ENCODE results near the gene RABL3. TPM values are rescaled to one million over a fixed set of nuclear protein-coding genes. Genes with fewer than 3 reads are reported as not detected.
"Not testable (repeated sequence)": the region's sequence is repeated elsewhere in the genome, so short reads cannot be mapped to it uniquely, and the experiment has no call there.

The RABL3 gene
- total and polyA plus RNA-seq, 5 donors: 4.7 to 19.6 (median 14.3) TPM

DNA sequence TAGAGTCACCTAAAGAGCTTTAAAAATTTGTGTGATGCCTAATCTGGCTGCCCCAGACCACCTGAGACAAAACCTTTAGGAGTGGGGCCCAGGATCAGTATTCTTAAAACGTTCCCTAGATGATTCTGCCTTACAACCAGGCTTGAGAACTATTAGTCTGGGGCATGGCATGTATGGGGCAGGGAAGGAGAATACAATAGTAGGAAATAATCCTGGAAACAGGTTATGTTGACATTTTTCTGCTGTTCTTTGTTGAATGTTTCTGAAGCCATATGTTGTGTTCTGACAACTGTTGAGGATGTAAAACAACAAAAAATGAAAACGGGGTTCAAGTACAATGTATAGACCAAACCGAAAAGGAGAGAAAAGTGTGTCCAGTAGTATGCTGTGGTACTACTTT lies 3.1 kb upstream of the RABL3 start:
- no peaks in the 10 kb centered on the region for H3K9me3 ChIP-seq (ENCODE audit: control insufficient read depth, low read length)
- ATAC-seq (no peak), DNase-seq (no peak)
- no peak overlapping the region for H3K4me3 ChIP-seq (ENCODE audit: low read length)
- H3K27me3 ChIP-seq (ENCODE audit: control insufficient read depth, insufficient read depth): no peaks in the 10 kb centered on the region
- 72% methylated on average over 3 of the region's 3 CpGs for WGBS
- intact Hi-C loops (cut with DNase I): loop anchor here in 1 of 4 donors (10.0 kb wide), 1 partner anchor 141 kb away; no protein-coding TSS in a partner anchor
- no peaks in the 10 kb centered on the region for H3K4me1 ChIP-seq (ENCODE audit: control insufficient read depth, insufficient read depth, low read length)
- H3K27ac ChIP-seq (ENCODE audit: low read length): no peak overlapping the region

DNA sequence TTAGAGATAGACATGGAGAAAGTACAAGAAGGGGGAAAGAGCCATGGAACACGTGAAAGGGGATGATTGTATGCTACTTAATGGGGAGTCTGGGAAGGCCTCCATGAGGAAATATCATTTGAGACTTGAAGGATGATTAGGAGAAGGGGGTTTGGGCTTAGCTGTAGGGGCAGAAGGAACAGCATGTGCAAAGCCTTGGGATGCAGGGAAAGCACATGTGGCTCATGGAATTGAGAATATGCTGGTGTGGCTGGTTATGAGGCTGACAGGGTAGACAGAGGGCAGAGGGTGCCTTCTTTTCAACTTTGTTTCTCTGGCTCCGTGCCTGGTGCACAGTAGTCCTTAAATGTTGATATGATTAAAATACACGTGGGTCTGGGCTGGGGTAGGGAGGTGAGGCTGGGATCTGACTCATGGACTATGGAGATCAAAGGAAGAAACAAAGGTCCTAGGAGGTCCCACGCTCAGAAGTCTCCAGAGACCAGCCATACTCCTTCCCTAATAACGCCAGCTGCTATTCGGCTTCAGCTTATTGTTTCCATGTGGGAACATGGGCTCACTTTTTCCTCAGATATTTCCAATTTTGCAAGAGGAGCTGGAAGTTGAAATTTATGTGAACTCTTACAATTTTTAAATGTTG lies 1.4 kb upstream of the RABL3 start:
- intact Hi-C loops (cut with DNase I): loop anchor here in 1 of 4 donors (10.0 kb wide), 1 partner anchor 139 kb away; no protein-coding TSS in a partner anchor
- DNase-seq (no peak), ATAC-seq (no peak)
- Histone ChIP-seq H3K4me3 (ENCODE audit: low read length) (peak overlapping the region; percentile 99), H3K9me3 (ENCODE audit: control insufficient read depth, low read length) (no peaks in the 10 kb centered on the region), H3K27me3 (ENCODE audit: control insufficient read depth, insufficient read depth) (no peaks in the 10 kb centered on the region), H3K4me1 (ENCODE audit: control insufficient read depth, insufficient read depth, low read length) (no peaks in the 10 kb centered on the region), H3K27ac (ENCODE audit: low read length) (no peak overlapping the region)
- 49% methylated on average over 6 of the region's 6 CpGs for WGBS

DNA sequence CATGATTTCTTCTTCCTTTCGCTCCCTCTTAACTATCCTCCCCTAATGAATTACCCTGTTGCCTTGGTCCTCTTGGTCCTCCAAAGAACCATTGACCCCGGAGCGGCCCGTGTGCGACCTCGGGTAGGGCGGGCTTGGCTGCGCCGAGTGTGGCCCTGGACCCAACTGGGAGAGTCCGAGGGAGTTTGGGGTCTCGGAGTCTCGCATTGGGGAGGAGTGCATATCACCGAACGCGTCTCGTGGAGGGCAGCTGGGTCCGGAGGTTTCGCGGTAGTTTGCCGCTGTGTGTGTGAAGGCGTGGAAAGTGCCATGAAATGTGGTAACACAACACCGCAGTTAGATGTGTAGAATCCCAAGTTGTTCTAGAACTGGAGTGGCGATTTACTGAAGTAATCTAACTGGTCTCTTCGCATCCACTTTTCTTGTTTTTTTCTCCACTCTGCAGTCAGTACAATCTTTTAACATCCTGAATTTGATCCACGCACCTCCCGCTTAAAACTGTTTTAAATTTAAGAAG lies 591 bp upstream of the RABL3 start:
- ATAC-seq (peak; percentile 16 to 52), DNase-seq (peak in 2 of 3 donors; percentile 66 to 76)
- intact Hi-C loops (cut with DNase I): loop anchor here in 1 of 4 donors (10.0 kb wide), 1 partner anchor 138 kb away; no protein-coding TSS in a partner anchor
- H3K4me3 ChIP-seq (ENCODE audit: low read length): peak overlapping the region; percentile 99
- H3K4me1 ChIP-seq (ENCODE audit: control insufficient read depth, insufficient read depth, low read length): no peaks in the 10 kb centered on the region
- WGBS: under 1% methylated on average over 26 of the region's 26 CpGs
- H3K9me3 ChIP-seq (ENCODE audit: control insufficient read depth, low read length): no peaks in the 10 kb centered on the region
- H3K27ac ChIP-seq (ENCODE audit: low read length): peak overlapping the region; percentile 88
- H3K27me3 ChIP-seq (ENCODE audit: control insufficient read depth, insufficient read depth): no peaks in the 10 kb centered on the region

DNA sequence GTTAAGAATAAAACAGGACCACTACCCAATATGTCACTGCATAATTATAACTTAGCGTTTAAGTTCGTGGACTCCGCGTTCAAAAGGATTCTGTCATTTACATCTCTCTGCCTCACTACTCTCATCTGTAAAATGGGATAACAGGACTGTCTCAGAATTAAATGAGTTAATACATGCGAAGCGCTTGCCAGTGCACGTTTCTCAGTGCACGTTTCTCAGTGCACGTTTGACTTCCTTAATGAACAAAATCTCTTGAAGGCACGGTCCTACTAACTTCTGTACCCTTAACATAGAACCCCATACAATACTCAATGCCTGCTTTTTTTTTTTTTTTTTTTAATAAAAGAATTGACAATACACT lies 499 bp downstream of the RABL3 start:
- Histone ChIP-seq H3K9me3 (ENCODE audit: control insufficient read depth, low read length) (no peaks in the 10 kb centered on the region), H3K27ac (ENCODE audit: low read length) (peak overlapping the region; percentile 95), H3K27me3 (ENCODE audit: control insufficient read depth, insufficient read depth) (no peaks in the 10 kb centered on the region), H3K4me1 (ENCODE audit: control insufficient read depth, insufficient read depth, low read length) (no peaks in the 10 kb centered on the region), H3K4me3 (ENCODE audit: low read length) (peak overlapping the region; percentile 78)
- DNase-seq (no peak), ATAC-seq (no peak)
- intact Hi-C loops (cut with DNase I): loop anchor here in 1 of 4 donors (10.0 kb wide), 1 partner anchor 137 kb away; no protein-coding TSS in a partner anchor
- WGBS: 11% methylated on average over 10 of the region's 10 CpGs

DNA sequence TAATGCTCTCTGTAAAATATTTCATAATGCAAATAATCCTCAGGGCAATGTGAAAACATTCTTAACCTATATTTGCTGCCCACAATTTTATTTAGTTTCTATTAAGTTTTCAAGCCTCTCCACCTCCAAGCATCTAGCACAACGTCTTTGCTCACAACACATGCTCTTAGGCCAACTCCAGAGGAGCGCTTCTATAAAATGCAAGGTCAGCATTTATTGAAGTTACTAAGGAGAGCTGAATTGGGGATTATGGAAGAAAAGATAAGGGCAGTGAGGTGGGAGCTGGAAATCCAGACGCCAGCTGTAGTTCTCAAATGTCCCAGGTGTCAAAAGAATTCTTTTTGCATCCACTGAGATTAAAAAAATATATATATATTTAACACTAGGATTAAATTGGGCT lies 996 bp downstream of the RABL3 start:
- H3K4me1 ChIP-seq (ENCODE audit: control insufficient read depth, insufficient read depth, low read length): no peaks in the 10 kb centered on the region
- DNase-seq (no peak), ATAC-seq (no peak)
- H3K27me3 ChIP-seq (ENCODE audit: control insufficient read depth, insufficient read depth): no peaks in the 10 kb centered on the region
- no peak overlapping the region for H3K27ac ChIP-seq (ENCODE audit: low read length)
- H3K9me3 ChIP-seq (ENCODE audit: control insufficient read depth, low read length): no peaks in the 10 kb centered on the region
- WGBS: 63% methylated on average over 3 of the region's 3 CpGs
- peak overlapping the region; percentile 78 for H3K4me3 ChIP-seq (ENCODE audit: low read length)
- intact Hi-C loops (cut with DNase I): loop anchor here in 1 of 4 donors (10.0 kb wide), 1 partner anchor 137 kb away; no protein-coding TSS in a partner anchor

DNA sequence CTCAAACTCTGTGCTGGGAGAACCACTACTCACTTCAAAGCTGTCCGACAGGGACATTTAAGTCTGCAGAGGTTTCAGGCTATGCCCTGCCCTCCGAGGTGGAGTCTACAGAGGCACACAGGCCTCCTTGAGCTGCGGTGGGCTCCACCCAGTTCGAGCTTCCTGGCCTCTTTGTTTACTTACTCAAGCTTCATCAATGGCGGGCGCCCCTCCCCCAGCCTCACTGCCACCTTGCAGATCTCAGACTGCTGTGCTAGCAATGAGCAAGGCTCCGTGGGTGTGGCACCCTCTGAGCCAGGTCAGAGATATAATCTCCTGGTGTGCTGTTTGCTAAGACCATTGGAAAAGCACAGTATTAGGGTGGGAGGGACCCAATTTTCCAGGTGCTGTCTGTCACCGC lies 4.3 kb downstream of the RABL3 start:
- peak in 1 of 3 donors; percentile 43 for DNase-seq
- not testable (repeated sequence) for H3K27me3 ChIP-seq (ENCODE audit: control insufficient read depth, insufficient read depth)

DNA sequence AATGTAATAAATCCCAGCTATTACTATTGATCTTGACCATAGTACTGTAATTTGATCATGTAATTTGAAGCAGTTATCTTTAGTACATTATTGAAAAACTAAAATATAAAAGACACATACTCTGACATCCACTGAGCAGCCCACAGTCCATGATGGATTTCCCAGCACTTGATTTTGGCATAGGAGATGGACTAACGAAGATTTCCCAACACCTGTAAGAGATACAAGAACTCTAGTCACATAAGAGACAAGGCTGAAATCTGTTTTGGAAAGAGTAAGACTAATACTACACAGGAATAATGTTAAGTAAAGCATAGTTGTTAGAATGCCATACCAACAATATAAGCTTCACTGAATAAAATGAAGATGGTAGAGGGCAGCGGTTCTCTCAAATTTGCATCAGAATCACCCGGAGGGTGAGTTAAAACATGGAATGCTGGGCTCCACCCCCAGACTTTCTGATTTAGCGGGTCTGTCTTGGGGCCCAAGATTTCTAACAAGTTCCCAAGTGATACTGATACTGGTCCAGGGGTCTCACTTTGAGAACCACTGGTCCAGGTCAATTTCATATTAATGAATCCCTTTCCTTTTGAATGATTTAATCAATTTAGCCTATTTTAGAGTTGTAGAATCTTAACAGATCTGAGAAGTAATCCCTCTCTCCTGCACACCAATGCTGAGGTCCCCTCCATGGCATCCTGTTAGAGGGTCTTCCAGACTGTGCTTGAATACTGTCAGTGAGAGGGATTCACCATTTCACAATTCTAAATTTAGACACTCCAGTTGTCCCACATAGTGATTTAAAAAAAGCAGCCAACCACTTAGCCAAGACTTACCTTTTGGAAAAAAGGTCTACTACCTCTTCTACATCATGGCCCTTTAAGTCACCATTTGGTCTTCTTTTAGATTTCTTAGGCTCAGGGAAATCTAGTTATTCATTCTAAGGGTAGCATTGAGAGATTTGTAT lies 11.5 kb downstream of the RABL3 start:
- no peak for ATAC-seq
- 89% methylated on average over 4 of the region's 4 CpGs for WGBS
- DNase-seq: no peak

More for the DNA sequence above, 4.3 kb downstream of the RABL3 start:
- ATAC-seq; H3K4me3 ChIP-seq (ENCODE audit: low read length); H3K9me3 ChIP-seq (ENCODE audit: control insufficient read depth, low read length); H3K4me1 ChIP-seq (ENCODE audit: control insufficient read depth, insufficient read depth, low read length); H3K27ac ChIP-seq (ENCODE audit: low read length); intact Hi-C loops (cut with DNase I): not testable (repeated sequence)
- 97% methylated on average over 8 of the region's 8 CpGs for WGBS

DNA sequence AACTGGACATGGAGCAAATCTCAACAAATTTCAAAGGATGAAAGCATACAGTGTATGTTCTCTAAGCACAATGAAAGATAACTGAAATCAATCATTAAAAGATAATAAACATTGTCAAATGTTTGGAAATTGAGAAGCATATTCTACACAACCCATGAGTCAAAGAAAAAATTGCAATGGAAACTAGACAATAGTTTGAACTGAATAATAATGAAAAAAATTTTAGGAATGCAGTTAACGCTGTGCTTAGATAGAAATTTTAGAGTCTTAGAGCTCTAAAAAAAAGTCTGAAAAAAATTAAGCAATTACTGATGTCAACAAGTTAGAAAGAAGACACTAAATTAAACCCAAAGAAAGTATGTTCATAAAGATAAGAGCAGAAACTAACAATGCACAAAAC lies 15.5 kb downstream of the RABL3 start:
- WGBS: 81% methylated on average over 1 of the region's 1 CpG
- intact Hi-C loops (cut with DNase I): no loop called here
- no peak overlapping the region for H3K27ac ChIP-seq (ENCODE audit: low read length)
- no peaks in the 10 kb centered on the region for H3K4me1 ChIP-seq (ENCODE audit: control insufficient read depth, insufficient read depth, low read length)
- no peak overlapping the region for H3K4me3 ChIP-seq (ENCODE audit: low read length)
- no peaks in the 10 kb centered on the region for H3K9me3 ChIP-seq (ENCODE audit: control insufficient read depth, low read length)
- H3K27me3 ChIP-seq (ENCODE audit: control insufficient read depth, insufficient read depth): no peaks in the 10 kb centered on the region
- ATAC-seq (no peak), DNase-seq (no peak)

More for the DNA sequence above, 11.5 kb downstream of the RABL3 start:
- Histone ChIP-seq H3K27ac (ENCODE audit: low read length) (no peak overlapping the region), H3K4me3 (ENCODE audit: low read length) (no peak overlapping the region), H3K9me3 (ENCODE audit: control insufficient read depth, low read length) (no peaks in the 10 kb centered on the region), H3K4me1 (ENCODE audit: control insufficient read depth, insufficient read depth, low read length) (no peaks in the 10 kb centered on the region), H3K27me3 (ENCODE audit: control insufficient read depth, insufficient read depth) (no peaks in the 10 kb centered on the region)
- intact Hi-C loops (cut with DNase I): no loop called here

DNA sequence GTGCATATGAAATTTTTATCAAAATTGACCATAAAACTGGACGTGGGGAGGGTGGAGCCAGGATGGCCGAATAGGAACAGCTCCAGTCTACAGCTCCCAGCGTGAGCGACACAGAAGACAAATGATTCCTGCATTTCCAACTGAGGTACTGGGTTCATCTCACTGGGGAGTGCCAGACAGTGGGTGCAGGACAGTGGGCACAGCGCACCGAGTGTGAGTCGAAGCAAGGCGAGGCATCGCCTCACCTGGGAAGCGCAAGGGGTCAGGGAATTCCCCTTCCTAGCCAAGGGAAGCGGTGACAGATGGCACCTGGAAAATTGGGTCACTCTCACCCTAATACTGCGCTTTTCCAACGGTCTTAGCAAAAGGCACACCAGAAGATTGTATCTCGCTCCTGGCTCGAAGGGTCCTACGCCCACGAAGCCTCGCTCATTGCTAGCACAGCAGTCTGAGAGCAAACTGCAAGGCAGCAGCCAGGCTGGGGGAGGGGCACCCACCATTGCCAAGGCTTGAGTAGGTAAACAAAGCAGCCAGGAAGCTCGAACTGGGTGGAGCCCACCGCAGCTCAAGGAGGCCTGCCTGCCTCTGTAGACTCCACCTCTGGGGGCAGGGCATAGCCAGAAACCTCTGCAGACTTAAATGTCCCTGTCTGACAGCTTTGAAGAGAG lies 23.0 kb downstream of the RABL3 start:
- H3K27me3 ChIP-seq (ENCODE audit: control insufficient read depth, insufficient read depth); intact Hi-C loops (cut with DNase I); ATAC-seq; H3K9me3 ChIP-seq (ENCODE audit: control insufficient read depth, low read length); H3K27ac ChIP-seq (ENCODE audit: low read length); H3K4me1 ChIP-seq (ENCODE audit: control insufficient read depth, insufficient read depth, low read length); H3K4me3 ChIP-seq (ENCODE audit: low read length): not testable (repeated sequence)
- DNase-seq: peak; percentile 72 to 89 (median 82)
- WGBS: 64% methylated on average over 20 of the region's 20 CpGs

DNA sequence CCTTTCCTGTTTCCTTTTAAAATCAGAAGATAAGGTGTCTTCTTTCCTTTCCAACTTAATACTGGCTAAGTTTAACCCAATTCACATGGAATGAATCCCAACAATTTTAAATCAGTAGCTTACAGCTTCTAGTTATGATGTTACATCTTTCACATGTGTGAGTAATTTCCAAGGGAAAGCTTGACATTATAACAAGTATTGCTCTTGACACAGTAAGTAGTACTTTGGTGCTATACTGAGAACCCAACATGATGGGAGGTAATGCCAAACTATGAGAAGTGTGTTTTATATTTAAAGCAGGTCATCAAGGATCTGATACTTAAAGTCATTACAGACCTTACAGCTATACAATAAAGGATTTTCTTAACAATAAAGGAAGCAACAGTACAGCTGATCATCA lies 29.1 kb downstream of the RABL3 start:
- no peak overlapping the region for H3K27ac ChIP-seq (ENCODE audit: low read length)
- ATAC-seq: no peak
- DNase-seq: no peak
- H3K27me3 ChIP-seq (ENCODE audit: control insufficient read depth, insufficient read depth): no peaks in the 10 kb centered on the region
- intact Hi-C loops (cut with DNase I): no loop called here
- H3K4me1 ChIP-seq (ENCODE audit: control insufficient read depth, insufficient read depth, low read length): no peaks in the 10 kb centered on the region
- H3K9me3 ChIP-seq (ENCODE audit: control insufficient read depth, low read length): no peaks in the 10 kb centered on the region
- H3K4me3 ChIP-seq (ENCODE audit: low read length): no peak overlapping the region
